T-helper 1 cell treated with Interleukin-12 subunit alpha and Interleukin-12 subunit beta and Interleukin-4 antibody, amounts not matched to agents 30 ng/mL and 1 ng/mL, for 36 hours (primary cell): ENCODE data around the gene NELFA. TPM values are rescaled to one million over a fixed set of nuclear protein-coding genes. Genes with fewer than 3 reads are reported as not detected.

Source experiments
- intact Hi-C: fragments of 100-400 bp; cut with micrococcal nuclease; formaldehyde crosslinking; loops from one replicate; pipeline ENCODE4 v1.15.1; 2024
- total RNA-seq: library from RNA; stranded (reverse); gene quantifications from 2 replicates; pipeline ENCODE4 v1.2.3, GENCODE V29; 2022

Gene NELFA
- 37.8 and 39.2 TPM in 2 replicates for total RNA-seq

DNA sequence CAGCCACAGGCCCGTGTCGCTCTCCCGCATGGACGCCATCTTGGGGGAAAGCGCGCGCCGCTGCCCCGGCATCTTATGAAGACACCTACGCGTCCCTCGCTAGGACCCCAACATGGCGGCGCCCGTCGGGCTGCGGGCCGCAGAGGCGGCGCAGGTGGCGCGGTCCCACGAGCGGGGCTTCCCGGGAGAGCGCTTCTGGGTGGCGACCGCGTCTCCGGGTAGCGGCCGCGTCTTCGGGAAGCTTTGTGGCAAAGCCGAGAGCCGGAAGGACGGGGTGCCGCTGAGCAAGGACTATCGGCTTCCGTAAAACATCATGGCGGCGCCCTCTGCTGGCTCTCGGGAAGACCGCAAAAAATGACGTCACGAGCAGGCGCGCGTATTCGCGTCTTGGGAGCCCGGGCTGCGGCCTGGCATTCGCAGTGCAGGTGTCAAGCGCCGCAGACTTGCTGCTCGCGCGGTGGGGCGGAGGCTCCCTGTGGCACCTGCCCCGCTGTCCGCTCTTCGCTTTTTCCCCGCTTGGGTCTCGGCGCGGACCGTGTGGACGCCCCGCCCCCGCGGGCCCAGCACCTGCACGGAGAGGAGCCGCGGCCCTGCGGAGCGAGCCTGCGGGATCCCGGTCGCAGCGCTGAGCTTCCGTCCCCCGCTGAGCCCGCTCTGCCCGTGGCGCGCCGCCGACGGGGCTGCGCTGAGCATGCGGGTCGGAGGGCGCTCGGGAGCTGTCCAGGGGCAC is at the start of gene NELFA:
Gene NELFA, minus strand, starts transcription at position 54 of the 730 bp plus-strand sequence. Its CDS starts 15 bp downstream, at position 39.
- intact Hi-C loops = loop anchor here (1.0 to 5.0 kb wide), 14 partner anchors 32 to 997 kb away; partner anchors contain the start of genes CFAP99, FGFRL1, GRK4 and HAUS3

DNA sequence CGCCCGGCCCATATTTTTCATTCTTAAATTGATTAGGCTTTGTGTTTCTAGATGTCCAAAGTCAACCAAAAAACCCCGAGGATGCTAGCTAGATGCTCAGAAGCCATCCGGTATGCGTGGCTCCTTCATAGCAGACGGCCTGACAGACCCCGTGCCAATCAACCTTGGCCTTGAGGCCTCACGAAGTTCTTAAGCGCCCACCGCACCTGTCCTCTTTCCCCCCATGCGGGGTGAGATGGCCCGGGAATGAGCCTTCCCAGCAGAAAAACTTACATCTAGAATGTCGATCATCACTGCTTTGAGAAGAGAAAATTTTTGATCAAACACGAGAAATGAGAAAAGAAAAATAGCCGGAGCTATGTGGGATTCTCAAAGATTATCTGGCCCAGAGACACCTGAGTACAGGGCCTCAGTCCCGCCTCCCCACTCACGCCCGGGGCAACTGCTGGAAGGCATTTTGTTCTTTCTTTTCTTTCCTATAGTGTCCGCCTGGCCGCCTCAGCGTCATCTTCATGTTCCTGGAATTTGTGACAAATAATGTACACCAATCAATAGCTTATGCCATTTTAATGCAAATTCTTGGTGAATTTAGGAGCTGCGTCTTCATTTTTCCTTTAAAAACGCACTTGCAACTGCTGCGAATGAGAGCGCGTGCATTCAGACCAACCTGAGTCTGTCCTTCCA is 48.8 kb upstream of the NELFA start:
- intact Hi-C loops = loop anchor here (5.0 kb wide), 1 partner anchor 115 kb away; no protein-coding TSS in a partner anchor

GRCh38 chr4:2054217-2054616 is 45.4 kb upstream of the NELFA start:
- intact Hi-C loops = no loop called here

GRCh38 chr4:2051086-2051485 is 42.3 kb upstream of the NELFA start:
- intact Hi-C loops = no loop called here

DNA sequence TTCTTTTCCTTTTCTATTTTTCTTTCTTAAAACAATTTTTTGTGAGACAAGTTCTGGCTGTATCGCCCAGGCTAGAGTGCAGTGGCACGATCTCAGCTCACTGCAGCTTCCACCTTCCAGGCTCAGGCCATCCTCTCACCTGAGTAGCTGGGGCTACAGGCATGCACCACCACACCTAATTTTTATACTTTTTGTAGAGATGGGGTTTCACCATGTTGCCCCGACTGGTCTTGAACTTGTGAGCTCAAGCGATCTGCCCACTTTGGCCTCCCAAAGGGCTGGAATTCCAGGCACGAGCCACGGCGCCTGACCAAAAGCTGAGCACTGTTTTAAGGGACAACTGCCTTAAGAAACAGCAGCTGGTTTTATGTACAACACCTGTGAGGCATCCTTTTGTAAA is 41.0 kb upstream of the NELFA start:
- intact Hi-C loops = no loop called here

- intact Hi-C loops = no loop called here
These were observed 40.6 kb upstream of the NELFA start for GRCh38 chr4:2049381-2049780.

GRCh38 chr4:2048831-2049230 is 40.1 kb upstream of the NELFA start:
- intact Hi-C loops = no loop called here

DNA sequence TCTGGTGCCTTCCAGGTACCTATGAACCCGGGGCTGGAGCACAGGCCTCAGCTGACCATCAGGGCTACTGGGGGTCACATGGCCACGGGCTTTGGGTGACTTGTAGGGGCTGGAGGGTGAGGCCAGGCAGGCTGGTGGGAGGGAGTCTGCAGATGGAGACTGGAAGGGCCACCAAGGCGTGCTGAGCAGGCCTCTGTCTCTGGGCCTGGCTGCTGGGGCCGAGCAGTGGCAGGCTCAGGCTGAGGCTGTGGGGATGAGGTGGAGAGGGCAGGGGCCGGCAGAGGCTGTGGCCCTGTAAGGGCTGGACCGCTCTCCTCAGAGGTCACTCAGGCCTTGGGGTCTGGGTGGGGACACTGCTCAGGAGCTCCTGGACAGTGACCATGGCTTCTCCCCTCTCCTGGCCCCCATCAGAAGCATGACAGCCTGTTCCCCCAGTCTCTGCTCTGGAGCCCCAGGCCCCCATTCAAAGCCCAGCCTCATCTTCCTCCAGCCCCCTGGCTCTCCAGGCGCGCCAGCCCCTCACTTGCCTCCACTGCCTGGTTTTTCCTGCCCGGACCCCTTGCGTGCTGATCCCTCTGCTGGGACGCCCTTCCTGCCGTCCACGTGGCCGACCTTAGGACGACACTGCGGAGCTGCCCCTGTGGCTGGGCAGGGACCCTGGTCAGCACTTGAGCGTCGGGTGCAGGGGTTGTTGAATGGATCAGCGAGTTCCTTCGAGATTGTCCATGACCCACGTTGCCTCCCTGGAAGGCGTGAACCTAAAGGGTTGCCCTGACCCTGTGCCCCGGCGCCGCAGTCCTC is 39.2 kb upstream of the NELFA start:
- intact Hi-C loops = no loop called here

DNA sequence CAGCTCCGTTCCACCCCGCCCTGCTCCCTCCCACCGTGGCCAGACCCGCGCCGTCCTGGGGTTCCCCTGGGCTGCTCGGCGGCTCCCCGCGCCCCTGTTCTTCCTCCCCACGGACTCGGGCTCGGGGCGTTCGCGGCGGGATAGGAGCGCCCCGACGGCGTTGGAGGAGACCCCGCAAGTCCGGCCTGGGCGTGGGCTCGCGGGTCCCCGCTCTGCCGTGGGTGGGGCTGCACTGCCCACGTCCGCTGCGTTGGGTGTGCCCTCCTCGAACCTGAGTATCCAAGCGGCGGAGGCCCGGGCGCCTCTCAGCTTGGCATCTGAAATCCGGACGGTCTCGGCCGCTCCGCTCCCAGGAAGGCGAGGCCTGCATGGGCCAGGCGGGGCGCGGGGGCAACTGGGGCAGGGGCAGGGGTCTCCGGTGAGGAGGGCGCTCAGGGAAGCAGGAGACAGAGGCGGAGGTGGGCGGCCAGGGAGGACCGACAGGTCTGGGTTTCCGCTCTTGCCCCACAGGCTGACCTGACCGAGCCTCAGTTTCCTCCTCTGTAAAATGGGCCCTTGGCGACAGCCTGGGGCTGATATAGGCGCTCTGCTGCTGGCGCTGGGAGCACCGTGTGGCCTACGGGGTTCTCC is 38.4 kb upstream of the NELFA start:
- intact Hi-C loops = no loop called here

DNA sequence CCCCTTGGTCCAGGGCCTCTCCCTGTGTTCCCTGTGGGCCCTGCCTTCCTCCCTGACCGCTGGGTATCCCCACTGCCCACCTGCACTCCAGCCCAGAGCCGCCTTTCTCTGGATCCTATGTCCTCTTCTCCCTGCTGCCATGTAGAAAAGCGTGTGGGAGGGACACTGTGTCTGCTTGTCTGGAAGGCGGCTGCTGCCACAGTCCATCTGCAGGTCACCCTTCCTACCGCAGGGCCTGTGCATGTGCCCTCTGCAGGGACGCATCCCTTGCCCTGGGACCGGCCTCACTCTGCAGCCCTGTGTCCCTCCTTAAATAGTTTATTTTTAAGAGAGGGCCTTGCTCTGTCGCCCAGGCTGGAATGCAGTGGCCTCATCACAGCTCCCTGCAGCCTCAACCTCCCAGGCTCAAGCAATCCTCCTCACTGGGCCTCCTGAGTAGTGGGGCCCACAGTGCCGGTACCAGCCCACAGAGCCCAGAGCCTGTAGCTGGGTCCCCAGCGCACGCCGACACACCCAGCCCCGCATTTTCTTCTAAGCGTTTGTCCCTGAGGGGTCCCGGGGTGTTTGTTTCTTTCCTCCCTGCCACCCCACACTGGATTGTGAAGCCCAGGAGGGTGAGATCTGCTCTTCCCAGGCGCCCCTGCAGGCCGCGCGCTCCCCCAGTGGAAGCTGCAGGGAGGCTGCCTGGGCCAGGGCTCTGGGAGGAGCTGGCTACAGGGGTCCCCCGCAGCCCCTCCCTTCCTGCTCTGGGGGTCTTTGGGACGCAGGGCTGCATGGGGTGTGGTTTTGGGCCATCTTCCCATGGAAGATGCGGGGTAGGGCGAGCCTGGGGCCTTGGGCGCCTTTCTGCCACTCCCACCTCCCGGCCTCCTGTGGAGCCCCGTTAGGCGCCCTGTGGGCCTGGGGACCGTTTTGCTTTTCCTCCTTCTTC is 37.5 kb upstream of the NELFA start:
- intact Hi-C loops = no loop called here

GRCh38 chr4:2045518-2045951 is 36.8 kb upstream of the NELFA start:
- intact Hi-C loops = no loop called here

DNA sequence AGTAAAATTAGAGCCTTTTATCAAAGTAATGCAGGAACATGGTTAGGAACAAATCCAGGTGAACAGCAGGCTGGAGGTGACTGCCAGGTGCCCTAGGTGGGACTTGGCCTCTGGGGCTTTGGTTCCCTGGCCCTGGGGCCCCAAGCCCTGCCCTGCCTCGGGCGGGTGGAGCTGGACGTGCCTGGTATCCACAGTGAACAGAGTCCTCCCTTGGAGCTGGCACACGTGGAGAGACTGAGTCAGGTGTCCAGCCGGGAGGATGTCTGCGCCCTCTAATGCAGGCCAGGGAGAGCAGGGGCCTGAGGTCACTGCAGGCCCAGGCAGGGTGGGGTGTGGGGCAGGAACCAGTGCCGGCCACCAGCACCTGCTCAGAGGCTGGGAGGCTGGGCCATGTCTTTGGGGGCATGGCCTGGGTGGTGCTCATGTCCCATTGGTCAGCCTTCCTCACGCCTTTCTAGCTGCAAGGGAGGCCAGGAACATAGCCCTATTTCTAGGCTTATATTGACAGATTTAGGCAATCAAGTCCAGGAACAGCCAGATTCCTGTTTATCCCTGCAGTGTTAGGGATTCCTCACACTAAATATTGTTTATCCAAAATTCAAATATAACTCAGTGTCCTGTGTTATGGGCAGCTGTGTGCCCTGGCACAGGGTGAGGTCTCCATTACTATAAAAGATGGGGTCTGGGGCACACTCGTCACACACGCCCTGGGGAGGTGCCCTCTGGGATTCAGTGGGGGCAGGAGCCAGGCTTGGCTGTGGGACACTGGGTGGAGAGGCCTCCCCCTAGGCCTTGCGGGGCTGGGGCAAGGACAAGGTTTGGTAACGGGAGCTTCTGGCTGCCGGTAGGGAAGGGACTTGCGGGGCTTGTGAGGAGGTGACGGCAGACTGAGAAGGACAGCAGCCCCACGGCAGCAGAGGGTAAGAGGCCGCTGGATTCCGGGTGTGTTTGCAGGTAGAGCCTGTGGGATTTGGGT is 36.1 kb upstream of the NELFA start:
- intact Hi-C loops = loop anchor here (5.0 kb wide), 1 partner anchor 197 kb away; the partner anchor contains the start of genes HAUS3 and POLN

- intact Hi-C loops = loop anchor here (5.0 kb wide), 1 partner anchor 198 kb away; the partner anchor contains the start of genes HAUS3 and POLN
These were observed 35.3 kb upstream of the NELFA start for GRCh38 chr4:2044119-2044485.

DNA sequence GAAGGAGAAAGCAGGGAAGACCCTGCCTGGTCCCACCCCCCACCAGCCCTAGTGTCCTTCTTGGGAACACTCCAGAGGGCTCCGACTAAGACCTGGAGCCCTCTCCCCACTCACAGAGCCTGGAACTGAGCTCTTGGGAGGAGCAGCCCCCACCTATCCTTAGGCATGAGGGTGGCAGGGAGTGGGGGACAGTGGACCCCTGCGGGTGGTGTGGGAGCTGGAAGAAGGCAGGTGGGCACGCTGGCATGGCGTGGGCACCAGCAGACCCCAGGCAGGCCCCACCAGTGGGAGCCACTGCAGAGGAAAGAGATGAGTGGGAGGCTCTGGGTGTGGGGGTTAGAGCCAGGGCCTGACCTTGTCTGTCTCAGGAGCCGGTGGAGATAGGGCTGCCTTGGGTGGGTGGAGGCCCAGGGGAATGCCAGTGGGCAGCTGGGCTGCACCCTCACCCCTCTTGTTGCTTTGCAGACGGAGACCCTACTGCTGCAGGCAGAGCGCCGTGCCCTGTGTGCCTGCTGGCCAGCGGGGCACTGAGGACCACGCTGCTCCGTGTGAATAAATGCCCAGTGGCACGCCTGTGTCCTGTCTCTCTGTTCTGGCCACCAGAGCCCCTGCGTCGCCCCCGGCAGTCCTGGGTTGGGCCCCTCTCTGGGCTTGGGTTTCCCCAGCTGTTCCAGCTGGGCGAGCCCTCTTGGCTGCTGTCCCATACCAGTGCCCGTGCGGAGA is 34.8 kb upstream of the NELFA start:
- intact Hi-C loops = loop anchor here (5.0 kb wide), 1 partner anchor 199 kb away; the partner anchor contains the start of genes HAUS3 and POLN

DNA sequence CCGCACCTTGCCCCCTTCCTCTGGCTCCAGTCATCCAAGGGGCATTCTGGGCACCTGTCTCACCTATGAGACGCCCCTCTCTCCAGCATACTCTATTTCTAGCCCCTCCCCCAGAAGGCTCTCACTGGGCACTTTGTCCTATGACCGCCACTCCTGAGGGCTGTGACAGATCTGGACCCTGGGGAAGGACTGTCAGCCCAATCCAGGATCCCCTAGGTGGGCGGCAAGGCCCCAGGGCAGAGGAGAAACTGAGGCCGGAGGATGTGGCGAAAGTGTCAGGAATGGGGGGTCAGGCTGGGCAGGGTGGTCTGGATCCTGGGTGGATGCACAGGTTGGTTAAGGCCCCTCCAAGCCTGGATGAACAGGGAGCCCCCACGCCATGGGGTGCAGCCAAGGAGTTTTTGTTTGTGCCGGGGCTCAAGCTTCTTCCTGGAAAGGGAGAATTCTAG is 34.2 kb upstream of the NELFA start:
- intact Hi-C loops = loop anchor here (5.0 kb wide), 1 partner anchor 199 kb away; the partner anchor contains the start of genes HAUS3 and POLN

- intact Hi-C loops = loop anchor here (5.0 kb wide), 1 partner anchor 200 kb away; the partner anchor contains the start of genes HAUS3 and POLN
These were observed 33.6 kb upstream of the NELFA start for GRCh38 chr4:2042204-2042946.
